ENCODE results near the gene HIC1. TPM values are rescaled to one million over a fixed set of nuclear protein-coding genes. Genes with fewer than 3 reads are reported as not detected.

The HIC1 gene
- total RNA-seq, 1 donor from 2014 or later: 21.6 TPM

- peak overlapping the region; percentile 73 for H3K4me3 Mint-ChIP-seq
- H3K9me3 Mint-ChIP-seq: no peaks in the 10 kb centered on the region
- DNase-seq (ENCODE audit: extremely low spot score, unreplicated experiment): no peak
- H3K36me3 Mint-ChIP-seq: peaks cover 7% of the 10 kb centered on the region
- H3K4me1 Mint-ChIP-seq (ENCODE audit: unreplicated experiment): peaks cover 27% of the 10 kb centered on the region
- peak overlapping the region; percentile 89 for H3K27ac Mint-ChIP-seq
- H3K27me3 Mint-ChIP-seq: no peaks in the 10 kb centered on the region
- no peak for TF ChIP-seq CTCF (conservative IDR thresholded peaks at IDR 0.05)
These were observed 56.8 kb downstream of the HIC1 start for GRCh38 chr17:2111691-2112090.

Small RNA genes lying within 50 kb of the gene (microRNA-seq; reads per million reads assigned to microRNA genes)
- 290 reads per million, percentile 72 among the genes with 10 or more reads in this experiment for gene MIR132
- gene MIR212: 16.8 reads per million, percentile 40 among the genes with 10 or more reads in this experiment

Other genes starting within 250 kb of the HIC1 start
- 18.0 and 22.5 TPM in 2 replicates for gene SMYD4, start 225.2 kb upstream of the HIC1 start, total RNA-seq (ENCODE audit: low replicate concordance)
- gene RPA1, start 225.1 kb upstream of the HIC1 start, total RNA-seq (ENCODE audit: low replicate concordance): 91.5 and 129 TPM in 2 replicates
- 1.7 and 1.9 TPM in 2 replicates for gene RTN4RL1, start 29.8 kb upstream of the HIC1 start, total RNA-seq (ENCODE audit: low replicate concordance)
- 41.5 and 57.1 TPM in 2 replicates for gene DPH1, start 24.9 kb upstream of the HIC1 start, total RNA-seq (ENCODE audit: low replicate concordance)
- gene OVCA2, start 13.1 kb upstream of the HIC1 start, total RNA-seq (ENCODE audit: low replicate concordance): 27.8 and 42.7 TPM in 2 replicates
- gene SMG6, start 248.7 kb downstream of the HIC1 start, total RNA-seq (ENCODE audit: low replicate concordance): 30.3 and 39.0 TPM in 2 replicates
- gene SRR, start 248.8 kb downstream of the HIC1 start, total RNA-seq (ENCODE audit: low replicate concordance): 10.8 and 14.4 TPM in 2 replicates

All from type B pancreatic cell (in vitro differentiated cells).